HPDE6-E6E7 (cell line): ENCODE measurements around the gene C22orf31.
A peak's percentile ranks its signal among the peaks of the same experiment; 100 is the strongest.
"Not testable (repeated sequence)": the region's sequence is repeated elsewhere in the genome, so short reads cannot be mapped to it uniquely, and the experiment has no call there.

Experiments
- DNase-seq: peaks from one replicate; pipeline ENCODE4 v3.0.0; 2011; ENCODE audit warnings: missing footprints; ENCODE audit errors: extremely low spot score

Gene C22orf31

GRCh38 chr22:29055192-29055830 lies 6.3 kb downstream of the C22orf31 start:
- no peak for DNase-seq

GRCh38 chr22:29054251-29054767 lies 7.3 kb downstream of the C22orf31 start:
- DNase-seq: no peak

GRCh38 chr22:29053048-29053702 lies 8.5 kb downstream of the C22orf31 start:
- no peak for DNase-seq

- no peak for DNase-seq
Observed at GRCh38 chr22:29050457-29050856, 11.2 kb downstream of the C22orf31 start.

- DNase-seq: no peak
Observed at GRCh38 chr22:29049655-29050263, 11.9 kb downstream of the C22orf31 start.

- no peak for DNase-seq
Observed at GRCh38 chr22:29048822-29049654, 12.6 kb downstream of the C22orf31 start.

GRCh38 chr22:29044657-29045176 lies 16.9 kb downstream of the C22orf31 start:
- peak; percentile 48 for DNase-seq

GRCh38 chr22:29043906-29044575 lies 17.6 kb downstream of the C22orf31 start:
- DNase-seq: no peak

- no peak for DNase-seq
Observed at GRCh38 chr22:29041408-29041807, 20.2 kb downstream of the C22orf31 start.

- DNase-seq: peak; percentile 33
Observed at GRCh38 chr22:29040385-29041275, 21.0 kb downstream of the C22orf31 start.

- DNase-seq: not testable (repeated sequence)
Observed at GRCh38 chr22:29039684-29040083, 21.9 kb downstream of the C22orf31 start.

- DNase-seq: no peak
Observed at GRCh38 chr22:29039148-29039547, 22.5 kb downstream of the C22orf31 start.

GRCh38 chr22:29037340-29037932 lies 24.2 kb downstream of the C22orf31 start:
- DNase-seq: no peak

- DNase-seq: no peak
Observed at GRCh38 chr22:29032584-29032983, 29.0 kb downstream of the C22orf31 start.

GRCh38 chr22:29032014-29032475 lies 29.6 kb downstream of the C22orf31 start:
- no peak for DNase-seq

GRCh38 chr22:29031227-29032011 lies 30.2 kb downstream of the C22orf31 start:
- DNase-seq: peak; percentile 59

- peak; percentile 58 for DNase-seq
Observed at GRCh38 chr22:29030618-29031226, 30.9 kb downstream of the C22orf31 start.

- peak; percentile 9 for DNase-seq
Observed at GRCh38 chr22:29030016-29030617, 31.5 kb downstream of the C22orf31 start.
